Left kidney (tissue), 2 donors: ENCODE measurements around the gene KLK14. TPM values are rescaled to one million over a fixed set of nuclear protein-coding genes. Genes with fewer than 3 reads are reported as not detected.

Source experiments
- DNase-seq: peaks from one replicate; pipeline ENCODE4 v3.0.0-alpha.2; 2013
- polyA plus RNA-seq: library from polyadenylated mRNA; unstranded; fragments of 120-200 nt; gene quantifications from one replicate; pipeline ENCODE4 v1.2.1, GENCODE V29; 2013; ENCODE audit not compliant: insufficient read length

The KLK14 gene
- polyA plus RNA-seq, 1 donor, result 0.45 TPM

GRCh38 chr19:51108066-51108804 is 25.5 kb upstream of the KLK14 start, which contains the start of gene CTU1:
TSS of gene CTU1 (minus strand) at chr19:51108409. CDS start at chr19:51104569, 3,840 bp downstream.
- DNase-seq, result peak; percentile 98

- no peak for DNase-seq
Observed at GRCh38 chr19:51107406-51108065, 24.8 kb upstream of the KLK14 start.

- DNase-seq, result no peak
Observed at GRCh38 chr19:51103926-51104341, 21.2 kb upstream of the KLK14 start.

- no peak for DNase-seq
Observed at GRCh38 chr19:51102991-51103390, 20.3 kb upstream of the KLK14 start.

GRCh38 chr19:51101171-51101865 is 18.6 kb upstream of the KLK14 start:
- no peak for DNase-seq

GRCh38 chr19:51100601-51101000 is 17.9 kb upstream of the KLK14 start:
- no peak for DNase-seq

- DNase-seq, result no peak
Observed at GRCh38 chr19:51099047-51099382, 16.3 kb upstream of the KLK14 start.

- DNase-seq, result no peak
Observed at GRCh38 chr19:51098365-51099046, 15.8 kb upstream of the KLK14 start.

GRCh38 chr19:51097796-51098195 is 15.1 kb upstream of the KLK14 start:
- DNase-seq, result no peak

GRCh38 chr19:51097166-51097738 is 14.6 kb upstream of the KLK14 start:
- DNase-seq, result no peak

- DNase-seq, result no peak
Observed at GRCh38 chr19:51096473-51097165, 13.9 kb upstream of the KLK14 start.

- DNase-seq, result no peak
Observed at GRCh38 chr19:51094696-51095279, 12.1 kb upstream of the KLK14 start.

GRCh38 chr19:51093510-51094345 is 11.0 kb upstream of the KLK14 start:
- no peak for DNase-seq

- no peak for DNase-seq
Observed at GRCh38 chr19:51093101-51093500, 10.4 kb upstream of the KLK14 start.

GRCh38 chr19:51091895-51092873 is 9.5 kb upstream of the KLK14 start:
- no peak for DNase-seq

GRCh38 chr19:51091126-51091525 is 8.4 kb upstream of the KLK14 start:
- no peak for DNase-seq

- no peak for DNase-seq
Observed at GRCh38 chr19:51090471-51090870, 7.8 kb upstream of the KLK14 start.

- no peak for DNase-seq
Observed at GRCh38 chr19:51089786-51090185, 7.1 kb upstream of the KLK14 start.
